HEK293T (cell line): Measurements from ENCODE around the gene KRTAP10-12.

Experiments used
- BHLHE40 ChIP-seq: fragments of 450-650 bp; IDR thresholded peaks from 2 replicates; pipeline ENCODE4 v1.6.1; 2016; ENCODE audit warnings: mild to moderate bottlenecking, moderate library complexity, borderline replicate concordance
- ELF4 ChIP-seq: fragments of 450-650 bp; IDR thresholded peaks from 2 replicates; pipeline ENCODE4 v1.6.1; 2017; ENCODE audit warnings: antibody characterized with exemption
- FOXK2 ChIP-seq: fragments of 450-650 bp; IDR thresholded peaks from 2 replicates; pipeline ENCODE4 v1.6.1; 2016; ENCODE audit warnings: mild to moderate bottlenecking
- LEF1 ChIP-seq: fragments of 450-650 bp; IDR thresholded peaks from 2 replicates; pipeline ENCODE4 v1.6.1; 2017; ENCODE audit warnings: mild to moderate bottlenecking, borderline replicate concordance
- NFRKB ChIP-seq: fragments of 450-650 bp; IDR thresholded peaks from 2 replicates; pipeline ENCODE4 v1.6.1; 2016; ENCODE audit warnings: mild to moderate bottlenecking, moderate library complexity
- SUZ12 ChIP-seq: fragments of 450-650 bp; IDR thresholded peaks from 2 replicates; pipeline ENCODE4 v1.6.1; 2016; ENCODE audit warnings: mild to moderate bottlenecking
- ZNF384 ChIP-seq: fragments of 450-650 bp; IDR thresholded peaks from 2 replicates; pipeline ENCODE4 v1.6.1; 2016

DNA sequence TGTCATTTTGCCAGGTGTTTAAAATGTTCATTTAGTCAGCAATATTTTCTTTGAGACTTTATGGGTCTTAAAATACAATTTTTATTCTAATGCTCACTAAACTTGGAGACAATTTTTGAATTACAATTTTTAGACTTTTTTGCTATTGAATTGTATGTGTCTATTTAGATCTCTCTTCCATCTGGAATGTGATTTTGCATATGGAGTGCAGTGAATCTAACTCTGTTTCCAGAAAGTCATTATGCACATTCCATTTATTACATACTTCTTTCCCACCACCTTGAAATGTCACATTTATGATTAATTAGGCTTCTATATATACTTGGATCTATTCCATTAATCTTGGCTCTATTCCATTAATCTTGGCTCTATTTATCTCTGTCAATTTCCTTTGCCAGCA, 20.0 kb downstream of the KRTAP10-12 start:
- TF ChIP-seq ELF4 (no peak), FOXK2 (no peak), SUZ12 (no peak), LEF1 (no peak), NFRKB (no peak), BHLHE40 (no peak), ZNF384 (no peak)
